ENCODE results near the gene HES4. TPM values are rescaled to one million over a fixed set of nuclear protein-coding genes. Genes with fewer than 3 reads are reported as not detected.

Gene HES4
- total RNA-seq, 2 donors from 2014 or later, result 45.8 to 82.6 TPM

DNA sequence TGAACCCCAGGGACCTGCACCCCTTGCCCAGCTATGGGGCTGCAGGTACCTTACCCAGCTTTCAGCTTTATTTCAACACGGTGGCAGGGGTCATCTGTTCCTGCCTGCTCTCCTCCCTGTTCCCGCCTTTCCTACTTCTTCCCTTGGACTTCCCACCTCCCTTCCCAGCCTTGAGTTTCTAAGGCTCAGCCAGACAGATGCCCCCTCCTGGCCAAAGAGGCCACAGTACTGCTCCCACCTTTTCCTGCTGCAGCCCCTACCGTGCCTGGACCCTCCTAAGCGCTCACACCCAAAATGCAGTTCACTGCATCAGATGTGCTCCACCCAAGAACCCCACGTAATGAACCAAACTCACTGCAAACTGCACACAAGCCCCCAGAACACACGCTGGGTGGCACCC lies 48.5 kb downstream of the HES4 start:
- no peaks in the 10 kb centered on the region for H3K27me3 ChIP-seq (replicated peaks; ENCODE audit: insufficient read depth)
- intact Hi-C loops (cut with DNase I), result no loop called here
- WGBS, result 64% methylated on average over 6 of the region's 6 CpGs
- no peaks in the 10 kb centered on the region for H3K4me1 ChIP-seq (replicated peaks)
- DNase-seq (ENCODE audit: low spot score), result no peak
- peaks cover 24 to 57% of the 10 kb centered on the region in 2 donors for H3K36me3 ChIP-seq
- no peak for TF ChIP-seq POLR2AphosphoS5 (IDR thresholded peaks at IDR 0.05)
- no peak for TF ChIP-seq POLR2A (IDR thresholded peaks at IDR 0.05)
- TF ChIP-seq, protein P1, sequence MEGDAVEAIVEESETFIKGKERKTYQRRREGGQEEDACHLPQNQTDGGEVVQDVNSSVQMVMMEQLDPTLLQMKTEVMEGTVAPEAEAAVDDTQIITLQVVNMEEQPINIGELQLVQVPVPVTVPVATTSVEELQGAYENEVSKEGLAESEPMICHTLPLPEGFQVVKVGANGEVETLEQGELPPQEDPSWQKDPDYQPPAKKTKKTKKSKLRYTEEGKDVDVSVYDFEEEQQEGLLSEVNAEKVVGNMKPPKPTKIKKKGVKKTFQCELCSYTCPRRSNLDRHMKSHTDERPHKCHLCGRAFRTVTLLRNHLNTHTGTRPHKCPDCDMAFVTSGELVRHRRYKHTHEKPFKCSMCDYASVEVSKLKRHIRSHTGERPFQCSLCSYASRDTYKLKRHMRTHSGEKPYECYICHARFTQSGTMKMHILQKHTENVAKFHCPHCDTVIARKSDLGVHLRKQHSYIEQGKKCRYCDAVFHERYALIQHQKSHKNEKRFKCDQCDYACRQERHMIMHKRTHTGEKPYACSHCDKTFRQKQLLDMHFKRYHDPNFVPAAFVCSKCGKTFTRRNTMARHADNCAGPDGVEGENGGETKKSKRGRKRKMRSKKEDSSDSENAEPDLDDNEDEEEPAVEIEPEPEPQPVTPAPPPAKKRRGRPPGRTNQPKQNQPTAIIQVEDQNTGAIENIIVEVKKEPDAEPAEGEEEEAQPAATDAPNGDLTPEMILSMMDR (IDR thresholded peaks at IDR 0.05), result no peak
- no peak overlapping the region for H3K4me3 ChIP-seq
- H3K27ac ChIP-seq, result no peak overlapping the region
- no peaks in the 10 kb centered on the region for H3K9me3 ChIP-seq

DNA sequence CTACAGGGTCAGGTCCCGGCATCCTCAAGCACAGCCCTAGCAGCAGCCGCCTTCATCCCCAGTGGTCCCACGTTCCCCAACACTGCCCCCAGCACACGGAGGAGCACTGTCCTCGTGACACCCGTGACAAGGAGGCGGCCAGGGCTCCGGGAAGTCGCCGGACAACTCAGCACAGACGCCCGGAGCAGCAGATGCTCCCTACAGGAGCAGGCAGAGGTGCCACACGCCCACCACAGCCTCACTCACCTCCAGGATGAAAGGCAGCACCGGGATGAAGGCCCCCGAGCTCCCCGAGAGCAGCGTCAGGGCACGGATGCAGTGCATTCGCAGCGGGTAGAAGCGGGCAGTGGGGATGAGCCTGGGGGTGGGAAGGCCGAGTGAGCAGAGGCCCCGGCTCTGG lies 49.0 kb downstream of the HES4 start:
- 93% methylated on average over 18 of the region's 23 CpGs for WGBS
- intact Hi-C loops (cut with DNase I), result no loop called here
- Histone ChIP-seq H3K36me3 (peaks cover 21 to 55% of the 10 kb centered on the region in 2 donors), H3K27ac (no peak overlapping the region), H3K4me1 (replicated peaks) (no peaks in the 10 kb centered on the region), H3K4me3 (no peak overlapping the region), H3K27me3 (replicated peaks; ENCODE audit: insufficient read depth) (no peaks in the 10 kb centered on the region), H3K9me3 (no peaks in the 10 kb centered on the region)
- TF ChIP-seq POLR2A (IDR thresholded peaks at IDR 0.05) (no peak), POLR2AphosphoS5 (IDR thresholded peaks at IDR 0.05) (no peak)
- TF ChIP-seq, protein P1 (IDR thresholded peaks at IDR 0.05), result no peak
- no peak for DNase-seq (ENCODE audit: low spot score)

DNA sequence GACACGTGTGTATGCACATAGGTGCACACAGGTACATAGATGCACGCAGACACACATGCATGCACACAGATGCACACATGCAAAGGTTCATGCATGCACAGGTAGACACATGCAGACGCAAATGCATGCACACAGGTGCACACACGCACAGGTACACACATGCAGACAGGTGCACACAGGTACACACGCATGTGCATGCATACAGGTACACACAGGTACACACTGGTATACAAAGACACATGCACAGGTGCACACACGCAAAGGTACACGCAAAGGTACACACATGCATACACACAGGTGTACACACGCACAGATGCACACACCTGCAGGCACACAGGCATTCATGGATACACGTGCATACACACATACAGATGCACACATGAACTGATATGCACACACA lies 49.6 kb downstream of the HES4 start:
- no peaks in the 10 kb centered on the region for H3K27me3 ChIP-seq (replicated peaks; ENCODE audit: insufficient read depth)
- over 99% methylated on average over 9 of the region's 9 CpGs for WGBS
- no peak overlapping the region for H3K27ac ChIP-seq
- intact Hi-C loops (cut with DNase I), result no loop called here
- H3K9me3 ChIP-seq, result no peaks in the 10 kb centered on the region
- no peaks in the 10 kb centered on the region for H3K4me1 ChIP-seq (replicated peaks)
- H3K36me3 ChIP-seq, result peaks cover 21 to 49% of the 10 kb centered on the region in 2 donors
- TF ChIP-seq POLR2AphosphoS5 (IDR thresholded peaks at IDR 0.05) (no peak), POLR2A (IDR thresholded peaks at IDR 0.05) (no peak)
- TF ChIP-seq, protein P1 (IDR thresholded peaks at IDR 0.05), result no peak
- DNase-seq (ENCODE audit: low spot score), result no peak
- H3K4me3 ChIP-seq, result no peak overlapping the region

Small RNA genes within 50 kb of the gene (small RNA-seq; reads per million reads assigned to genes)
- 0 reads per million in 2 donors for gene AL645608.3

Other genes starting within 250 kb of the HES4 start
- gene SAMD11, start 76.2 kb downstream of the HES4 start, total RNA-seq, result 10 to 100 TPM in 1 of 2 donors, 1 to 10 TPM in 1; 4.5 to 61.6 TPM
- gene NOC2L, start 40.8 kb downstream of the HES4 start, total RNA-seq, result 10 to 100 TPM; 43.2 to 65.5 TPM
- 10 to 100 TPM; 10.9 to 24.5 TPM for gene KLHL17, start 39.5 kb downstream of the HES4 start, total RNA-seq
- gene PLEKHN1, start 33.6 kb downstream of the HES4 start, total RNA-seq, result 1 to 10 TPM; 1.4 to 6.4 TPM
- gene PERM1, start 18.0 kb downstream of the HES4 start, total RNA-seq, result 1 to 10 TPM in 1 of 2 donors, under 1 TPM in 1; 0.80 to 3.9 TPM
- 10 to 100 TPM; 22.3 to 27.2 TPM for gene ISG15, start 13.4 kb upstream of the HES4 start, total RNA-seq
- 10 to 100 TPM; 87.7 to 92.4 TPM for gene AGRN, start 20.0 kb upstream of the HES4 start, total RNA-seq
- 1 to 10 TPM; 1.4 to 1.8 TPM for gene RNF223, start 74.2 kb upstream of the HES4 start, total RNA-seq
- 10 to 100 TPM; 20.0 to 26.4 TPM for gene C1orf159, start 116.0 kb upstream of the HES4 start, total RNA-seq
- gene TTLL10, start 173.8 kb upstream of the HES4 start, total RNA-seq, result 1 to 10 TPM in 1 of 2 donors, under 1 TPM in 1; 0.77 to 7.3 TPM
- 1 to 10 TPM; 3.1 to 3.5 TPM for gene TNFRSF18, start 206.5 kb upstream of the HES4 start, total RNA-seq
- 1 to 10 TPM in 1 of 2 donors, under 1 TPM in 1; 0.50 to 3.0 TPM for gene TNFRSF4, start 214.1 kb upstream of the HES4 start, total RNA-seq
- 100 to 1,000 TPM; 177 to 185 TPM for gene SDF4, start 231.9 kb upstream of the HES4 start, total RNA-seq
- 10 to 100 TPM; 29.6 to 41.5 TPM for gene B3GALT6, start 232.1 kb upstream of the HES4 start, total RNA-seq
- gene C1QTNF12, start 246.6 kb upstream of the HES4 start, total RNA-seq, result 1 to 10 TPM in 1 of 2 donors, not detected in 1; 3.4 TPM